ENCODE results near the gene MELK. TPM values are rescaled to one million over a fixed set of nuclear protein-coding genes. Genes with fewer than 3 reads are reported as not detected.

Gene MELK
- polyA plus RNA-seq, 1 donor from 2014 or later, result 1.8 TPM

GRCh38 chr9:36725777-36726356 is 153.2 kb downstream of the MELK start:
- Histone ChIP-seq H3K27ac (ENCODE audit: low read length) (no peak overlapping the region), H3K27me3 (ENCODE audit: insufficient read depth, low read depth, low read length) (no peaks in the 10 kb centered on the region), H3K9me3 (ENCODE audit: low read length) (no peaks in the 10 kb centered on the region), H3K4me3 (ENCODE audit: low read length) (no peak overlapping the region), H3K9me2 (ENCODE audit: insufficient read depth, low read length) (no peaks in the 10 kb centered on the region), H3K9ac (ENCODE audit: low read length) (no peak overlapping the region), H3F3A (ENCODE audit: insufficient read depth, low read length, poor library complexity, severe bottlenecking) (no peaks in the 10 kb centered on the region), H4K20me1 (ENCODE audit: insufficient read depth) (no peaks in the 10 kb centered on the region), H3K79me2 (replicated peaks; ENCODE audit: insufficient read depth, low read length) (no peaks in the 10 kb centered on the region), H3K4me2 (ENCODE audit: low read length) (no peak overlapping the region), H3K36me3 (ENCODE audit: insufficient read depth, low read length) (no peaks in the 10 kb centered on the region), H2AFZ (ENCODE audit: low read depth, low read length) (no peak overlapping the region)
- TF ChIP-seq CTCF (IDR thresholded peaks at IDR 0.05; ENCODE audit: poor library complexity, severe bottlenecking) (no peak), MXI1 (conservative IDR thresholded peaks at IDR 0.05; ENCODE audit: poor library complexity, severe bottlenecking) (no peak), SMC3 (conservative IDR thresholded peaks at IDR 0.05; ENCODE audit: poor library complexity) (no peak), TAF1 (IDR thresholded peaks at IDR 0.05; ENCODE audit: low read depth) (no peak), EZH2 (IDR thresholded peaks at IDR 0.05; ENCODE audit: borderline replicate concordance, insufficient read depth, low read length, poor library complexity, severe bottlenecking) (no peak), RAD21 (conservative IDR thresholded peaks at IDR 0.05) (no peak), POLR2AphosphoS5 (IDR thresholded peaks at IDR 0.05) (no peak), EP300 (conservative IDR thresholded peaks at IDR 0.05; ENCODE audit: poor library complexity, severe bottlenecking) (no peak)
- TF ChIP-seq, protein P1, sequence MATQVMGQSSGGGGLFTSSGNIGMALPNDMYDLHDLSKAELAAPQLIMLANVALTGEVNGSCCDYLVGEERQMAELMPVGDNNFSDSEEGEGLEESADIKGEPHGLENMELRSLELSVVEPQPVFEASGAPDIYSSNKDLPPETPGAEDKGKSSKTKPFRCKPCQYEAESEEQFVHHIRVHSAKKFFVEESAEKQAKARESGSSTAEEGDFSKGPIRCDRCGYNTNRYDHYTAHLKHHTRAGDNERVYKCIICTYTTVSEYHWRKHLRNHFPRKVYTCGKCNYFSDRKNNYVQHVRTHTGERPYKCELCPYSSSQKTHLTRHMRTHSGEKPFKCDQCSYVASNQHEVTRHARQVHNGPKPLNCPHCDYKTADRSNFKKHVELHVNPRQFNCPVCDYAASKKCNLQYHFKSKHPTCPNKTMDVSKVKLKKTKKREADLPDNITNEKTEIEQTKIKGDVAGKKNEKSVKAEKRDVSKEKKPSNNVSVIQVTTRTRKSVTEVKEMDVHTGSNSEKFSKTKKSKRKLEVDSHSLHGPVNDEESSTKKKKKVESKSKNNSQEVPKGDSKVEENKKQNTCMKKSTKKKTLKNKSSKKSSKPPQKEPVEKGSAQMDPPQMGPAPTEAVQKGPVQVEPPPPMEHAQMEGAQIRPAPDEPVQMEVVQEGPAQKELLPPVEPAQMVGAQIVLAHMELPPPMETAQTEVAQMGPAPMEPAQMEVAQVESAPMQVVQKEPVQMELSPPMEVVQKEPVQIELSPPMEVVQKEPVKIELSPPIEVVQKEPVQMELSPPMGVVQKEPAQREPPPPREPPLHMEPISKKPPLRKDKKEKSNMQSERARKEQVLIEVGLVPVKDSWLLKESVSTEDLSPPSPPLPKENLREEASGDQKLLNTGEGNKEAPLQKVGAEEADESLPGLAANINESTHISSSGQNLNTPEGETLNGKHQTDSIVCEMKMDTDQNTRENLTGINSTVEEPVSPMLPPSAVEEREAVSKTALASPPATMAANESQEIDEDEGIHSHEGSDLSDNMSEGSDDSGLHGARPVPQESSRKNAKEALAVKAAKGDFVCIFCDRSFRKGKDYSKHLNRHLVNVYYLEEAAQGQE (IDR thresholded peaks at IDR 0.05; ENCODE audit: borderline replicate concordance), result no peak

Other genes with a start within 250 kb of the MELK start
- gene RNF38, start 172.6 kb upstream of the MELK start, polyA plus RNA-seq, result 53.7 and 61.9 TPM in 2 replicates

Measured in neural cell (in vitro differentiated cells).